Nephron progenitor cell (in vitro differentiated cells): ENCODE data around the gene PTPRK.

Experiments
- DNase-seq: peaks from one replicate; pipeline ENCODE4 v3.0.0; 2021
- H3K27ac Mint-ChIP-seq: 2 replicates; pipeline ENCODE4 v1.8.0; 2021; ENCODE audit warnings: mild to moderate bottlenecking, moderate library complexity, mixed read lengths
- H3K27me3 Mint-ChIP-seq: 2 replicates; pipeline ENCODE4 v1.8.0; 2021; ENCODE audit warnings: mild to moderate bottlenecking, low read depth, mixed read lengths; ENCODE audit not compliant: poor library complexity
- H3K36me3 Mint-ChIP-seq: 2 replicates; pipeline ENCODE4 v1.8.0; 2021; ENCODE audit warnings: low read depth, mixed read lengths
- H3K4me1 Mint-ChIP-seq: 2 replicates; pipeline ENCODE4 v1.8.0; 2021; ENCODE audit warnings: mixed read lengths
- H3K4me3 Mint-ChIP-seq: 2 replicates; pipeline ENCODE4 v1.8.0; 2021; ENCODE audit warnings: mild to moderate bottlenecking, moderate library complexity, mixed read lengths
- H3K9me3 Mint-ChIP-seq: 2 replicates; pipeline ENCODE4 v1.8.0; 2021; ENCODE audit warnings: mild to moderate bottlenecking, moderate library complexity, mixed read lengths
- CTCF ChIP-seq: fragments of 200-600 bp; sonication (generic); IDR thresholded peaks from 2 replicates; pipeline ENCODE4 v1.5.0; 2021; ENCODE audit warnings: antibody characterized with exemption

PTPRK gene

GRCh38 chr6:127950566-127951145, 569.7 kb downstream of the PTPRK start:
- no peak overlapping the region for H3K27ac Mint-ChIP-seq
- no peak for TF ChIP-seq CTCF
- H3K36me3 Mint-ChIP-seq = no peaks in the 10 kb centered on the region

GRCh38 chr6:127949251-127949650, 571.1 kb downstream of the PTPRK start:
- no peak for TF ChIP-seq CTCF
- Mint-ChIP-seq H3K4me3 (no peak overlapping the region), H3K9me3 (no peaks in the 10 kb centered on the region), H3K36me3 (no peaks in the 10 kb centered on the region), H3K4me1 (no peaks in the 10 kb centered on the region), H3K27me3 (no peaks in the 10 kb centered on the region), H3K27ac (no peak overlapping the region)
- no peak for DNase-seq

More at GRCh38 chr6:127950566-127951145, 569.7 kb downstream of the PTPRK start:
- Mint-ChIP-seq H3K9me3 (no peaks in the 10 kb centered on the region), H3K4me1 (no peaks in the 10 kb centered on the region), H3K4me3 (no peak overlapping the region), H3K27me3 (no peaks in the 10 kb centered on the region)
- no peak for DNase-seq

- H3K36me3 Mint-ChIP-seq = no peaks in the 10 kb centered on the region
- no peaks in the 10 kb centered on the region for H3K27me3 Mint-ChIP-seq
- H3K9me3 Mint-ChIP-seq = no peaks in the 10 kb centered on the region
Observed at GRCh38 chr6:127946388-127946787, 574.0 kb downstream of the PTPRK start.

GRCh38 chr6:127945434-127946097, 574.8 kb downstream of the PTPRK start:
- Mint-ChIP-seq H3K27me3 (no peaks in the 10 kb centered on the region), H3K27ac (no peak overlapping the region), H3K36me3 (no peaks in the 10 kb centered on the region), H3K4me3 (no peak overlapping the region), H3K4me1 (no peaks in the 10 kb centered on the region), H3K9me3 (no peaks in the 10 kb centered on the region)
- no peak for TF ChIP-seq CTCF
- DNase-seq = no peak

More at GRCh38 chr6:127946388-127946787, 574.0 kb downstream of the PTPRK start:
- H3K27ac Mint-ChIP-seq = no peak overlapping the region
- no peak for TF ChIP-seq CTCF
- H3K4me1 Mint-ChIP-seq = no peaks in the 10 kb centered on the region
- H3K4me3 Mint-ChIP-seq = no peak overlapping the region
- no peak for DNase-seq

- Mint-ChIP-seq H3K27me3 (no peaks in the 10 kb centered on the region), H3K4me3 (no peak overlapping the region), H3K4me1 (no peaks in the 10 kb centered on the region), H3K9me3 (no peaks in the 10 kb centered on the region), H3K27ac (no peak overlapping the region), H3K36me3 (no peaks in the 10 kb centered on the region)
- no peak for DNase-seq
- TF ChIP-seq CTCF = no peak
Observed at GRCh38 chr6:127941228-127941627, 579.2 kb downstream of the PTPRK start.
